Thyroid gland (tissue), 4 donors: Measurements from ENCODE around the gene MXD4. TPM values are rescaled to one million over a fixed set of nuclear protein-coding genes. Genes with fewer than 3 reads are reported as not detected.

Experiments
- DNase-seq, 2 donors: peaks; one replicate each; pipeline ENCODE4 v3.0.0-alpha.2; 2019
- H3K27ac ChIP-seq, 3 donors: fragments of 200-600 bp; sonication (generic); 1 replicate in 2 of 3; 2 replicates in 1 of 3; pipeline ENCODE4 v1.5.1; 2016 to 2019; ENCODE audit warnings: mild to moderate bottlenecking in 1 of 3, moderate library complexity in 1 of 3
- H3K27me3 ChIP-seq: fragments of 200-600 bp; sonication (generic); one replicate; pipeline ENCODE4 v1.5.1; 2019
- H3K36me3 ChIP-seq, 2 donors: fragments of 200-600 bp; sonication (generic); one replicate each; pipeline ENCODE4 v1.5.1; 2016 to 2019
- H3K4me1 ChIP-seq, 2 donors: fragments of 200-600 bp; sonication (generic); one replicate each; pipeline ENCODE4 v1.5.1; 2017 to 2019
- H3K4me3 ChIP-seq, 3 donors: fragments of 200-600 bp; sonication (generic); replicated peaks in 1 of 3; 1 replicate in 2 of 3; 2 replicates in 1 of 3; pipeline ENCODE4 v1.5.1; 2016; ENCODE audit warnings: mild to moderate bottlenecking in 1 of 3
- H3K9me3 ChIP-seq: fragments of 200-600 bp; sonication (generic); one replicate; pipeline ENCODE4 v1.5.1; 2017
- CTCF ChIP-seq, 6 experiments: fragments of 200-600 bp in 3 of 6; fragments of 450-650 bp in 3 of 6; sonication (generic) in 3 of 6; IDR thresholded peaks; one replicate each; pipeline ENCODE4 v1.5.1; 2016 to 2019; ENCODE audit warnings: antibody characterized with exemption in 6 of 6, mild to moderate bottlenecking in 2 of 6, inconsistent platforms in 1 of 6, moderate library complexity in 1 of 6
- POLR2A ChIP-seq, 2 donors: fragments of 450-650 bp; IDR thresholded peaks; one replicate each; pipeline ENCODE4 v1.6.1; 2017; ENCODE audit warnings: antibody characterized with exemption in 2 of 2, mild to moderate bottlenecking in 2 of 2, moderate library complexity in 1 of 2
- WGBS, 2 donors: methylation state at CpG; one replicate each; pipeline ENCODE4 v1.1.5; 2017; 5-methylcytosine and 5-hydroxymethylcytosine counted together
- intact Hi-C: fragments of 100-400 bp; cut with DNase I; formaldehyde crosslinking; loops from one replicate; pipeline ENCODE4 v1.15.1; 2023
- total RNA-seq, 4 donors: library from RNA; depleted of rRNA; stranded (reverse); fragments of >200 nt; gene quantifications; one replicate each; pipeline ENCODE4 v1.2.3, GENCODE V29; 2016

Gene MXD4
- total RNA-seq, 4 donors from 2014 or later = 48.1 to 102 (median 61.9) TPM

GRCh38 chr4:2262145-2262943 is 435 bp upstream of the MXD4 start:
- intact Hi-C loops = loop anchor here (5.0 kb wide), 1 partner anchor 155 kb away; the partner anchor contains the start of genes CFAP99 and ZFYVE28
- 0% methylated on average over 6 to 7 of the region's 98 CpGs for WGBS, 2 donors

GRCh38 chr4:2261110-2261852 is 628 bp downstream of the MXD4 start:
- TF ChIP-seq CTCF (IDR thresholded peaks at IDR 0.05) (no peak), POLR2A (IDR thresholded peaks at IDR 0.05) (peak in 1 of 2 donors; percentile 15)
- Histone ChIP-seq H3K27ac (peak overlapping the region; percentile 91 to 96 (median 91)), H3K4me3 (peak overlapping the region; percentile 69 to 92 (median 82)), H3K36me3 (peaks cover 3 to 5% of the 10 kb centered on the region in 2 donors), H3K27me3 (no peaks in the 10 kb centered on the region), H3K4me1 (peaks cover 66 to 70% of the 10 kb centered on the region in 2 donors), H3K9me3 (no peaks in the 10 kb centered on the region)
- intact Hi-C loops = loop anchor here (5.0 kb wide), 1 partner anchor 156 kb away; the partner anchor contains the start of genes CFAP99 and ZFYVE28
- DNase-seq = peak; percentile 56 to 57
- 0% methylated on average over 13 of the region's 91 CpGs; no CpG with 5 or more reads in 1 of the 2 donors for WGBS, 2 donors

More at GRCh38 chr4:2262145-2262943, 435 bp upstream of the MXD4 start:
- TF ChIP-seq POLR2A (IDR thresholded peaks at IDR 0.05) (peak; percentile 80 to 98), CTCF (IDR thresholded peaks at IDR 0.05) (no peak)
- Histone ChIP-seq H3K4me1 (peaks cover 61 to 65% of the 10 kb centered on the region in 2 donors), H3K4me3 (peak overlapping the region in 2 of 3 donors; percentile 27 to 45), H3K9me3 (no peaks in the 10 kb centered on the region), H3K27me3 (no peaks in the 10 kb centered on the region), H3K27ac (peak overlapping the region; percentile 94 to 96 (median 96)), H3K36me3 (peaks cover 3 to 5% of the 10 kb centered on the region in 2 donors)
- peak; percentile 100 for DNase-seq

GRCh38 chr4:2260344-2261109 is 1.4 kb downstream of the MXD4 start:
- DNase-seq = peak in 1 of 2 donors; percentile 28
- TF ChIP-seq CTCF (IDR thresholded peaks at IDR 0.05) (no peak), POLR2A (IDR thresholded peaks at IDR 0.05) (no peak)
- Histone ChIP-seq H3K27me3 (no peaks in the 10 kb centered on the region), H3K4me3 (peak overlapping the region; percentile 69 to 92 (median 82)), H3K27ac (peak overlapping the region; percentile 91 to 96 (median 91)), H3K9me3 (no peaks in the 10 kb centered on the region), H3K4me1 (peaks cover 68 to 70% of the 10 kb centered on the region in 2 donors), H3K36me3 (peaks cover 3 to 5% of the 10 kb centered on the region in 2 donors)
- intact Hi-C loops = loop anchor here (5.0 kb wide), 1 partner anchor 157 kb away; the partner anchor contains the start of genes CFAP99 and ZFYVE28
- 19 to 22% methylated on average over 9 to 15 of the region's 23 CpGs for WGBS, 2 donors

GRCh38 chr4:2259541-2260343 is 2.2 kb downstream of the MXD4 start:
- peak overlapping the region in 1 of 3 donors; percentile 14 for H3K4me3 ChIP-seq
- intact Hi-C loops = loop anchor here (5.0 kb wide), 1 partner anchor 158 kb away; the partner anchor contains the start of genes CFAP99 and ZFYVE28
- H3K36me3 ChIP-seq = peaks cover 5% of the 10 kb centered on the region in 2 donors
- no peaks in the 10 kb centered on the region for H3K27me3 ChIP-seq
- 71 to 77% methylated on average over 7 to 12 of the region's 15 CpGs for WGBS, 2 donors
- H3K27ac ChIP-seq = peak overlapping the region; percentile 91 to 96 (median 91)
- DNase-seq = peak in 1 of 2 donors; percentile 2
- peaks cover 73 to 75% of the 10 kb centered on the region in 2 donors for H3K4me1 ChIP-seq
- TF ChIP-seq CTCF (IDR thresholded peaks at IDR 0.05) (no peak), POLR2A (IDR thresholded peaks at IDR 0.05) (no peak)
- H3K9me3 ChIP-seq = no peaks in the 10 kb centered on the region
